ENCODE data around the gene MAP3K5.

GRCh38 chr6:136568129-136568528 lies 224.1 kb downstream of the MAP3K5 start:
- no peak for TF ChIP-seq CTCF (IDR thresholded peaks at IDR 0.05)
- no peak for TF ChIP-seq POLR2A (IDR thresholded peaks at IDR 0.05)

Data from vagina (tissue), 2 donors.